NCI-H69 (cell line): ENCODE data around the gene KRTDAP.
A peak's percentile ranks its signal among the peaks of the same experiment; 100 is the strongest.

Source experiments
- DNase-seq: peaks from one replicate; lab custom pipeline; 2025; lab: John Stamatoyannopoulos, UW

Gene KRTDAP

GRCh38 chr19:35451338-35452096 is 38.7 kb downstream of the KRTDAP start:
- DNase-seq = no peak

DNA sequence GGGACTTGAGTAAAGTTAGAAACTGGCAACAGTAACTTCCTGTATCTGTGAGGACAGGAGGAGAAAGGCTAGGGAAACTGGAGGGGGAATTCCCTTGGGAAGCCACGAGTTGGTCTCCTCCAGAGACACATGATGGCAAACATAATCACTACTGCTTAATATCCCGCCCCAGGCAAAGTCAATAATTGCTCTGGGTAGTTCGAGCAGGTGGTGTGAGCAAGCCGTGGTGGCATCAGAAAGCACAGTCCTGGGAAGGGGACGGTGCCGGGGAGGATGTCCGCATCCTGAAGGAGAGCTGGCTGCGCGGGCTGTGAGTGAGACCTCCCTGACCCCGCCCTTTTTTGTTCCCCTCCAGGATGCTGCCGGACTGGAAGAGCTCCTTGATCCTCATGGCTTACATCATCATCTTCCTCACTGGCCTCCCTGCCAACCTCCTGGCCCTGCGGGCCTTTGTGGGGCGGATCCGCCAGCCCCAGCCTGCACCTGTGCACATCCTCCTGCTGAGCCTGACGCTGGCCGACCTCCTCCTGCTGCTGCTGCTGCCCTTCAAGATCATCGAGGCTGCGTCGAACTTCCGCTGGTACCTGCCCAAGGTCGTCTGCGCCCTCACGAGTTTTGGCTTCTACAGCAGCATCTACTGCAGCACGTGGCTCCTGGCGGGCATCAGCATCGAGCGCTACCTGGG is 40.8 kb downstream of the KRTDAP start:
- peak; percentile 92 for DNase-seq

GRCh38 chr19:35447606-35448469 is 42.4 kb downstream of the KRTDAP start, which contains the start of gene FFAR2:
Gene FFAR2, plus strand, starts transcription at chr19:35448257. Its CDS starts 1,458 bp downstream, at chr19:35449715.
- no peak for DNase-seq

GRCh38 chr19:35445826-35446593 is 44.3 kb downstream of the KRTDAP start:
- DNase-seq = no peak

DNA sequence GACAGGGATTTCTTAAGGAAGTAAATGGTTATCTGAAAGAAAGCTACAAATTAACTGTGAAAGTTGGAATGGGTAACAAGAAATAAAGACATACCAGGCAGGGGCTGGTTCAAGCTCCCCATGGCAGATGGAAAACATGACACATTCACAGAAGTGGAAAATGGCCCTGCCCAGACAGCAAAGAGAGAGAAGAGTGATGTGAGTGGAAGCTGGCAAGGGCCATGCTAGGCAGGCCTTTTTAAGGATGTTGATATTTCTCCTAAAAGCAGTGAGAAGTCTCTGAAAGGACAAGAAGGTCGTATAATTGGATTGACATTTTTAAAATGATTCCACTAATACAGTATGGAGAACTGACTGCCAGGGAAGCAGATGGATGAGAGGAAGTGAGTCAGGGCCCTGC is 45.5 kb downstream of the KRTDAP start:
- no peak for DNase-seq

DNA sequence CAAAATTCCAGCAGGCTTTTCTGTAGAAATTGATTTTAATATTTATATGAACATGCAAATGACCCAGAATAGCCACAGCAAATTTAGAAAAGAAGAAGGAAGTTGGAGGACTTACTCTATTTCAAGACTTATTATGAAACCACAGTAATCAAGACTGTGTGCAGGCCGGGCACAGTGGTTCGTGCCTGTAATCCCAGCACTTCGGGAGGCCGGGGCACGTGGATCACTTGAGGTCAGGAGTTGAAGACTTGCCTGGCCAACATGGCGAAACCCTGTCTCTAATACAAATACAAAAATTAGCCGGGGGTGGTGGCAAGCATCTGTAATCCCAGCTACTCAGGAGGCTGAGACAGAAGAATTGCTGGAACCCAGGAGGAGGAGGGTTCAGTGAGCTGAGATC is 48.2 kb downstream of the KRTDAP start:
- no peak for DNase-seq

DNA sequence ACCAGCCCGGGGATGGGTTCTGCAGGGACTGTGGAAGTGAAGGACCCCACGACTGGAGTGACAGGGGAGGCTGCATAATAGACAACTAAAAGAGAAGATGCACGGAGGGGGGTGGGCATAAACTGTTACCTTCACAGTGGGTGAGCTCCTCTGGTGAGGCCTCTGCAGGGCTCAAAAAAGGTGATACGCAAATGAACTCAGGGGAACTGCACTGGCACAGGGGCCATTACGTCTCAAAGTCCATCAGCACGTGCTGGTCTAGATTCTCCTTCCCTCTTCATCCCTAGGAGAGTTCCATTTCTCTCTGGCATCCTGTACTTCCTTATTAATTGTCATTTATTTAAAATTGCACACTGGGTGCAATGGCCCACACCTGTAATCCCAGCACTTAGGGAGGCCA is 50.3 kb downstream of the KRTDAP start:
- DNase-seq = no peak

- no peak for DNase-seq
These were observed 51.7 kb downstream of the KRTDAP start for GRCh38 chr19:35438527-35438926.

- no peak for DNase-seq
These were observed 52.2 kb downstream of the KRTDAP start for GRCh38 chr19:35438096-35438495.

GRCh38 chr19:35437406-35437951 is 52.8 kb downstream of the KRTDAP start:
- no peak for DNase-seq
